ENCODE measurements around the gene C10orf88.
"Not testable (repeated sequence)": the region's sequence is repeated elsewhere in the genome, so short reads cannot be mapped to it uniquely, and the experiment has no call there.

Gene C10orf88

DNA sequence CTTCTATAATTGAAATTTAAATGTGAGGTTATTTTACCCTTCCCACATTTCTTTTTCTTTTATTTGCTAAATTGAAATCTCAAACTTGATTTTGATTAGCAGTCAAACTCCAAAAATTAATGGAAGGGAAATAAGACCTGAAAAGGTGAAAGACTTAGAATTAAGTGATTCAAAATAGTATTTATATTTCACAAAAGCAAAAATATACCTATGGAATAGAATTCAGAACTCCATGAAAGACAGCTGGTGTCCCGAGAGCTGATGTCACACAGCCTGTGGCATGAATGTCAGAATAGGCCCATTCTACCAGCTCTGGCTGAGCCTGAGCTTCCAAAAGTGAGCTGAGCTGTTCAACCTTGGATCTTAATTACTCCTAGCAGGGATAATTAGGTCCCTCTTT lies 43.7 kb downstream of the C10orf88 start, which contains the start of gene FAM24A:
TSS of gene FAM24A (plus strand) at position 301 of the 400 bp plus-strand sequence. CDS start 1,025 bp downstream, outside the sequence.
- Histone ChIP-seq H3K9me3 (ENCODE audit: control insufficient read depth, low read length) (no peaks in the 10 kb centered on the region), H3K4me3 (ENCODE audit: insufficient read depth in 1 of 2, low read depth in 1 of 2, low read length in 2 of 2) (no peak within 1 kb of the TSS), H3K14ac (ENCODE audit: low read length in 2 of 2) (no peak within 1 kb of the TSS), H2BK12ac (ENCODE audit: low read length in 2 of 2) (no peak within 1 kb of the TSS), H2AK5ac (ENCODE audit: low read length, severe bottlenecking) (no peak within 1 kb of the TSS), H2BK5ac (ENCODE audit: low read depth, low read length, poor library complexity, severe bottlenecking) (no peak within 1 kb of the TSS), H2AFZ (ENCODE audit: low read depth, low read length) (no peak within 1 kb of the TSS), H3K4ac (ENCODE audit: low read depth in 1 of 2, low read length in 2 of 2) (no peak within 1 kb of the TSS), H3K9ac (ENCODE audit: low read length) (no peak within 1 kb of the TSS), H3K18ac (ENCODE audit: low read depth in 1 of 2, low read length in 2 of 2) (no peak within 1 kb of the TSS), H4K91ac (ENCODE audit: low read length) (no peak within 1 kb of the TSS), H2BK120ac (ENCODE audit: low read depth, low read length) (no peak within 1 kb of the TSS), H3K27ac (ENCODE audit: low read length, poor library complexity, severe bottlenecking) (no peak within 1 kb of the TSS), H3K36me3 (ENCODE audit: control insufficient read depth in 1 of 2, insufficient read depth in 2 of 2, low read depth in 1 of 2, low read length in 2 of 2) (no peaks in the 10 kb centered on the region), H2BK15ac (ENCODE audit: low read depth, poor library complexity, severe bottlenecking) (no peak within 1 kb of the TSS), H3K27me3 (ENCODE audit: control insufficient read depth in 1 of 2, insufficient read depth in 1 of 2, low read length in 2 of 2) (no peaks in the 10 kb centered on the region), H3K23ac (ENCODE audit: low read length in 2 of 2) (no peak within 1 kb of the TSS), H3K4me2 (ENCODE audit: low read length, poor library complexity, severe bottlenecking) (no peak within 1 kb of the TSS), H4K8ac (ENCODE audit: low read length) (no peak within 1 kb of the TSS), H3K79me1 (replicated peaks; ENCODE audit: low read length, poor library complexity, severe bottlenecking) (no peaks in the 10 kb centered on the region), H3K4me1 (ENCODE audit: control insufficient read depth, insufficient read depth, low read depth, low read length) (no peaks in the 10 kb centered on the region)
- no peak for DNase-seq
- 74% methylated on average over 1 of the region's 1 CpG for WGBS

GRCh38 chr10:122903861-122904260 lies 50.2 kb downstream of the C10orf88 start:
- not testable (repeated sequence) for H2AK5ac ChIP-seq (ENCODE audit: low read length, severe bottlenecking); H2BK15ac ChIP-seq (ENCODE audit: low read depth, poor library complexity, severe bottlenecking); H4K91ac ChIP-seq (ENCODE audit: low read length); H2BK120ac ChIP-seq (ENCODE audit: low read depth, low read length); H3K36me3 ChIP-seq (ENCODE audit: control insufficient read depth in 1 of 2, insufficient read depth in 2 of 2, low read depth in 1 of 2, low read length in 2 of 2); H3K9ac ChIP-seq (ENCODE audit: low read length); H3K23ac ChIP-seq (ENCODE audit: low read length in 2 of 2); H4K8ac ChIP-seq (ENCODE audit: low read length); H3K4me1 ChIP-seq (ENCODE audit: control insufficient read depth, insufficient read depth, low read depth, low read length); H3K4ac ChIP-seq (ENCODE audit: low read depth in 1 of 2, low read length in 2 of 2); H3K27me3 ChIP-seq (ENCODE audit: control insufficient read depth in 1 of 2, insufficient read depth in 1 of 2, low read length in 2 of 2); H3K18ac ChIP-seq (ENCODE audit: low read depth in 1 of 2, low read length in 2 of 2); H3K9me3 ChIP-seq (ENCODE audit: control insufficient read depth, low read length); H2BK12ac ChIP-seq (ENCODE audit: low read length in 2 of 2); H3K14ac ChIP-seq (ENCODE audit: low read length in 2 of 2); H2AFZ ChIP-seq (ENCODE audit: low read depth, low read length); H3K4me3 ChIP-seq (ENCODE audit: insufficient read depth in 1 of 2, low read depth in 1 of 2, low read length in 2 of 2); H3K4me2 ChIP-seq (ENCODE audit: low read length, poor library complexity, severe bottlenecking); DNase-seq; H3K27ac ChIP-seq (ENCODE audit: low read length, poor library complexity, severe bottlenecking); H3K79me1 ChIP-seq (replicated peaks; ENCODE audit: low read length, poor library complexity, severe bottlenecking); H2BK5ac ChIP-seq (ENCODE audit: low read depth, low read length, poor library complexity, severe bottlenecking)
- 91% methylated on average over 4 of the region's 4 CpGs for WGBS

- Histone ChIP-seq H3K14ac (ENCODE audit: low read length in 2 of 2) (no peak overlapping the region), H3K18ac (ENCODE audit: low read depth in 1 of 2, low read length in 2 of 2) (no peak overlapping the region), H2BK5ac (ENCODE audit: low read depth, low read length, poor library complexity, severe bottlenecking) (no peak overlapping the region), H3K9me3 (ENCODE audit: control insufficient read depth, low read length) (no peaks in the 10 kb centered on the region), H2AK5ac (ENCODE audit: low read length, severe bottlenecking) (no peak overlapping the region), H3K36me3 (ENCODE audit: control insufficient read depth in 1 of 2, insufficient read depth in 2 of 2, low read depth in 1 of 2, low read length in 2 of 2) (no peaks in the 10 kb centered on the region), H2AFZ (ENCODE audit: low read depth, low read length) (no peak overlapping the region), H3K9ac (ENCODE audit: low read length) (no peak overlapping the region), H3K27me3 (ENCODE audit: control insufficient read depth in 1 of 2, insufficient read depth in 1 of 2, low read length in 2 of 2) (no peaks in the 10 kb centered on the region), H2BK15ac (ENCODE audit: low read depth, poor library complexity, severe bottlenecking) (no peak overlapping the region), H3K4ac (ENCODE audit: low read depth in 1 of 2, low read length in 2 of 2) (no peak overlapping the region), H2BK12ac (ENCODE audit: low read length in 2 of 2) (no peak overlapping the region), H3K23ac (ENCODE audit: low read length in 2 of 2) (no peak overlapping the region), H3K4me3 (ENCODE audit: insufficient read depth in 1 of 2, low read depth in 1 of 2, low read length in 2 of 2) (no peak overlapping the region), H3K4me2 (ENCODE audit: low read length, poor library complexity, severe bottlenecking) (no peak overlapping the region), H3K27ac (ENCODE audit: low read length, poor library complexity, severe bottlenecking) (no peak overlapping the region), H2BK120ac (ENCODE audit: low read depth, low read length) (no peak overlapping the region), H3K79me1 (replicated peaks; ENCODE audit: low read length, poor library complexity, severe bottlenecking) (no peaks in the 10 kb centered on the region), H3K4me1 (ENCODE audit: control insufficient read depth, insufficient read depth, low read depth, low read length) (peaks cover 1% of the 10 kb centered on the region), H4K91ac (ENCODE audit: low read length) (no peak overlapping the region), H4K8ac (ENCODE audit: low read length) (no peak overlapping the region)
- no peak for DNase-seq
- WGBS, result 76% methylated on average over 4 of the region's 5 CpGs
Measured at GRCh38 chr10:122894261-122894944, 59.6 kb downstream of the C10orf88 start.

- DNase-seq, result no peak
- H3K4me3 ChIP-seq (ENCODE audit: insufficient read depth in 1 of 2, low read depth in 1 of 2, low read length in 2 of 2), result no peak overlapping the region
- 57% methylated on average over 1 of the region's 1 CpG for WGBS
- no peak overlapping the region for H2AK5ac ChIP-seq (ENCODE audit: low read length, severe bottlenecking)
- H2BK120ac ChIP-seq (ENCODE audit: low read depth, low read length), result no peak overlapping the region
- no peak overlapping the region for H4K91ac ChIP-seq (ENCODE audit: low read length)
- H3K79me1 ChIP-seq (replicated peaks; ENCODE audit: low read length, poor library complexity, severe bottlenecking), result no peaks in the 10 kb centered on the region
- no peak overlapping the region for H4K8ac ChIP-seq (ENCODE audit: low read length)
- H3K4me1 ChIP-seq (ENCODE audit: control insufficient read depth, insufficient read depth, low read depth, low read length), result no peaks in the 10 kb centered on the region
- H3K27me3 ChIP-seq (ENCODE audit: control insufficient read depth in 1 of 2, insufficient read depth in 1 of 2, low read length in 2 of 2), result no peaks in the 10 kb centered on the region
- H3K27ac ChIP-seq (ENCODE audit: low read length, poor library complexity, severe bottlenecking), result no peak overlapping the region
- H2BK12ac ChIP-seq (ENCODE audit: low read length in 2 of 2), result no peak overlapping the region
- H2BK15ac ChIP-seq (ENCODE audit: low read depth, poor library complexity, severe bottlenecking), result no peak overlapping the region
- no peak overlapping the region for H3K23ac ChIP-seq (ENCODE audit: low read length in 2 of 2)
- no peak overlapping the region for H3K14ac ChIP-seq (ENCODE audit: low read length in 2 of 2)
- H2AFZ ChIP-seq (ENCODE audit: low read depth, low read length), result no peak overlapping the region
- H2BK5ac ChIP-seq (ENCODE audit: low read depth, low read length, poor library complexity, severe bottlenecking), result no peak overlapping the region
- H3K9me3 ChIP-seq (ENCODE audit: control insufficient read depth, low read length), result no peaks in the 10 kb centered on the region
- H3K4ac ChIP-seq (ENCODE audit: low read depth in 1 of 2, low read length in 2 of 2), result no peak overlapping the region
- H3K18ac ChIP-seq (ENCODE audit: low read depth in 1 of 2, low read length in 2 of 2), result no peak overlapping the region
- no peaks in the 10 kb centered on the region for H3K36me3 ChIP-seq (ENCODE audit: control insufficient read depth in 1 of 2, insufficient read depth in 2 of 2, low read depth in 1 of 2, low read length in 2 of 2)
- no peak overlapping the region for H3K9ac ChIP-seq (ENCODE audit: low read length)
- no peak overlapping the region for H3K4me2 ChIP-seq (ENCODE audit: low read length, poor library complexity, severe bottlenecking)
Measured at GRCh38 chr10:122884166-122884565, 69.9 kb downstream of the C10orf88 start.
